ENCODE data around the gene SPX.

SPX gene

GRCh38 chr12:21539797-21540196, 13.7 kb downstream of the SPX start:
- no peak for DNase-seq

GRCh38 chr12:21541773-21542172, 15.7 kb downstream of the SPX start:
- no peak for DNase-seq

- no peak for DNase-seq
Measured at GRCh38 chr12:21542403-21542802, 16.3 kb downstream of the SPX start.

GRCh38 chr12:21543151-21543550, 17.1 kb downstream of the SPX start:
- no peak for DNase-seq

- no peak for DNase-seq
Measured at GRCh38 chr12:21545557-21545956, 19.5 kb downstream of the SPX start.

GRCh38 chr12:21546716-21547115, 20.6 kb downstream of the SPX start:
- no peak for DNase-seq

- DNase-seq: no peak
Measured at GRCh38 chr12:21547437-21547836, 21.3 kb downstream of the SPX start.

GRCh38 chr12:21551841-21552465, 25.9 kb downstream of the SPX start:
- peak; percentile 63 for DNase-seq

- no peak for DNase-seq
Measured at GRCh38 chr12:21552635-21553328, 26.7 kb downstream of the SPX start.

GRCh38 chr12:21553329-21553675, 27.2 kb downstream of the SPX start:
- peak; percentile 47 for DNase-seq

GRCh38 chr12:21558100-21558679, 32.1 kb downstream of the SPX start:
- DNase-seq: no peak

- DNase-seq: no peak
Measured at GRCh38 chr12:21559855-21560569, 33.9 kb downstream of the SPX start.

GRCh38 chr12:21561158-21561557, 35.1 kb downstream of the SPX start:
- DNase-seq: no peak

GRCh38 chr12:21562859-21563258, 36.8 kb downstream of the SPX start:
- DNase-seq: no peak

- no peak for DNase-seq
Measured at GRCh38 chr12:21566223-21566906, 40.3 kb downstream of the SPX start.

- DNase-seq: no peak
Measured at GRCh38 chr12:21566907-21567394, 40.9 kb downstream of the SPX start.

- DNase-seq: no peak
Measured at GRCh38 chr12:21568115-21568514, 42.0 kb downstream of the SPX start.

GRCh38 chr12:21571046-21571445, 45.0 kb downstream of the SPX start:
- no peak for DNase-seq

GRCh38 chr12:21573733-21574358, 47.8 kb downstream of the SPX start:
- DNase-seq: no peak

- DNase-seq: no peak
Measured at GRCh38 chr12:21576431-21576830, 50.3 kb downstream of the SPX start.

GRCh38 chr12:21577516-21577915, 51.4 kb downstream of the SPX start:
- no peak for DNase-seq

- DNase-seq: no peak
Measured at GRCh38 chr12:21580748-21581516, 54.8 kb downstream of the SPX start.
